GM12864 (cell line): ENCODE measurements around the gene NUTM2B.
"Not testable (repeated sequence)": the region's sequence is repeated elsewhere in the genome, so short reads cannot be mapped to it uniquely, and the experiment has no call there.

ENCODE experiments used
- DNase-seq: peaks from one replicate; pipeline ENCODE4 v3.0.0-alpha.2; 2011; ENCODE audit warnings: low read depth
- H3K4me3 ChIP-seq: 2 replicates; pipeline ENCODE4 v1.5.1; 2011; ENCODE audit warnings: mild to moderate bottlenecking, low read depth, low read length, control low read depth

Gene NUTM2B

DNA sequence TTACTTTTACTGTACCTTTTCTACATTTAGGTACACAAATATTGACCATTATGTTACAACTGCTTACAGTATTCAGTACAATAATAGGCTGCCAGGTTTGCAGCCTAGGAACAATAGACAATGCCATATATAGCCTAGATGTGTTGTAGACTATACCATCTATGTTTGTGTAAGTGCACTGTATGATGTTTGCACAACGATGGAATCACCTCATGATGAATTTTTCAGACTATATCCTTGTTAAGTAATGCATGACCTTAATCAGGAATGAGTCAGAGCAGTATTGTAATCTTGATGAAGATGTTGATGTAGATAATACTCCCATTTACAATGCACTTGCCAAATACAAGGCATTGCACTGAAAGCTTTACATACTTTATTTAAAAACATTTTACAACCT, 23.6 kb downstream of the NUTM2B start:
- not testable (repeated sequence) for H3K4me3 ChIP-seq, DNase-seq

DNA sequence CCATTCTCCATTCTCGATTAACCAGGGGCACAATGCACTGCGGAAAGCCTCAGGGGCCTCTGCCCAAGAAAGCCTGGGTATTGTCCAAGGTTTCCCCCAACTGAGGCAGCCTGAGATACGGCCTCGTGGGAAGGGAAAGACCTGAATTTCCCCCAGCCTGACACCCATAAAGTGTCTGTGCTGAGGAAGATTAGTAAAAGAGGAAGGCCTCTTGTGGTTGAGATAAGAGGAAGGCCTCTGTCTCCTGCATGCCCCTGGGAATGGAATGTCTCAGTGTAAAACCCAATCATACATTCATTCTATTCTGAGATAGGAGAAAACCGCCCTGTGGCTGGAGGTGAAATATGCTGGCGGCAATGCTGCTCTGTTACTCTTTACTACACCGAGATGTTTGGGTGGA, 41.8 kb downstream of the NUTM2B start:
- not testable (repeated sequence) for H3K4me3 ChIP-seq, DNase-seq

DNA sequence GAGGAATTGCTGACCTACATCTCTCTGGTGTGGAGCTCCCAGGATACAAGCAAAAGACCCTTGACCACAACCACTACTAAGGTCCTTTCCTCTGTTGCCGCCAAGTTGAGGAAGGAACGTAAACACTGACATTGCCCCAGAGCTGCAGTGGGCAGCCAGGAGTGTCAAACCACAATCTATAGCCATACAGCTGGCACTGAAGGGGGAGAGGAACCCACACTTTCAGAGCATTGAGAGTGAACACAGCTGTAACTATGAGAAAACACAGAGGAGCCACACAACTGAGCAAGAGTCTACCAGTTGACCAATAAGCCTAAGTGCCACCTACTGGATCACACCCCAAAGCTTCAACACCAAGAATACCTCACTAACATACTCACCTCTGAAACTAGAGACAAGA, 45.5 kb downstream of the NUTM2B start:
- not testable (repeated sequence) for DNase-seq

DNA sequence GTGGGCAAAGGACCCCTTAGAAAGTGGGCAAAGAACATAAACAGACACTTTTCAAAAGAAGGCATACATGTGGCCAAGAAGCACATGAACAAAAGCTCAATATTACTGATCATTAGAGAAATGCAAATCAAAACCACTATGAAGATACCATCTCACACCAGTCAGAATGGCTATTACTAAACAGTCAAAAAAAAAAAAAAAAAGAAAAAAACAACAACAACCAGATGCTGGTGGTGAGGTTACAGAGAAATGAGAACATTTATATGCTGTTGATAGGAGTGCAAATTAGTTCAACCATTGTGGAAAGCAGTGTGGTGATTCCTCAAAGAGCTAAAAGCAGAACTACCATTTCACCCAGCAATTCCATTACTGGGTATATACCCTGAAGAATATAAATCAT, 50.6 kb downstream of the NUTM2B start:
- DNase-seq, H3K4me3 ChIP-seq: not testable (repeated sequence)

More for the DNA sequence above, 45.5 kb downstream of the NUTM2B start:
- H3K4me3 ChIP-seq = not testable (repeated sequence)

DNA sequence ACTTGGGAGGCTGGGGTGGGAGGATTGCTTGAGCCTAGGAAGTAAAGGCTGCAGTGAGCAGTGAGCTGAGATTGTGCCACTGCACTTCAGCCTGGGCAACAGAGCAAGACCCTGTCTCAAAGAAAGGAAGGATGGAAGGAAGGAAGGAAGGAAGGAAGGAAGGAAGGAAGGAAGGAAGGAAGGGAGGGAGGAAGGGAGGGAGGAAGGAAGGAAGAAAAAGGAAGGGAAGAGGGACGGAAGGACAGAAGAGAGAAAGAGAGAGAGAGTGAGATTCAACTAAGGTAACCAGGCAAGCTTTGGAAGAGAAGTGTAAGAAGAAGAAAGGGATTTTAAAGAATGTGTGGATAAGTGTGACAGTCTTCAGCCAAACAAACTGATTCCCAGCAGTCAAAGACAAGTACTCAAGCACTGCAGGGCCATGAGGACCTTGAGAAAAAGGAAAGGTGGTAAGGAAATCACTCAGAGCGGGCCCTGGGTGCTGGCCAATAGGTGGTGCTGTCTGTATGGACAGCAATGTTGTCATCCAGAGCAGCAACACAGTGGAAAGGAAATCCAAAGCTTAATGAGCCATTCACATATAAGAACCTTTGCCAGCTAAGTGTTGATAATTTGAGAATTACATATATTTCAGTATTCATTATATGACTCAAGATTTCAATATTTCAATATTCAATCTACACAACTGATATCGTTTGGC, 55.4 kb downstream of the NUTM2B start:
- DNase-seq = not testable (repeated sequence)

More for the DNA sequence above, 55.4 kb downstream of the NUTM2B start:
- not testable (repeated sequence) for H3K4me3 ChIP-seq
